ENCODE results near the gene CLDN19. TPM values are rescaled to one million over a fixed set of nuclear protein-coding genes. Genes with fewer than 3 reads are reported as not detected.

Gene CLDN19
- polyA plus RNA-seq, 1 donor from 2014 or later = not detected

DNA sequence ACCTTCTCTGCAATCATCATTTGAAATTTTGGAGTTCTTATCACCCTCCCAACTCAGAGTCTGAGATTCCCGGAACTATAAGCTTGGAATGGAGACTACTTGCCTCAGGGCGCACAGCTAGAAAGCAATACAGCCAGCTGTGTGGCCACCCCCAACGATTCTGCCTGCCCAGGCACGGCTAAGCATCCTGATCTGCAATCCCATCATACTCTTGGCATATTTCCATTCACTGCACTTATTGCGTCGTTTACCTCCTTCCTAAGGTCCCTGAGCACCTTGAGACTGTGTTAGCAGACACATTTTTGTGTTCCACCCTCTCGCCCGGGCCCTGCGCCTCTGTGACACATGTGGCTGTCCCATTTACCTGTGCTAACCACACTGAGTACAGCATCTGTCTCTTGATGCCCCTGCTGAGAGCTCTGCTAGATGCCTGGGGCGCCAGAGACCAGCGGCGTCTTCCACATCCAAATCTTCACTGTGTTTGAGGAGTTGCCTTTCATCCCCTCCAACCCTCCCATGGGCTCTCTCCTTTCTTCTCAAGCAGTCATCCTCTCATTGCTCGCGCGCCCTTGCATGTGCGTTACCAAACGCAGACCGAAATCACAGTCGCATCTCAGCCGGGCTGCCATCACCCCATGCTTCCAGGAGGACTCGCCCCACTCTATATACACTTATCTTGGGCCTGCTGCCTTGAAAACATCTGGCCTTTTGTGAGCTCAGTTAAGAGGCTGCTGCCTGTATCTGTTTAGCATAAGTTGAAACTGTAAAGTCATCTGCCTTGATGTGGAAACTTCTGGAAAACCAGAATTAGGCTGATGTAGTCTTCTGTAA lies 3.5 kb upstream of the CLDN19 start:
- no peak overlapping the region for H3K4me2 ChIP-seq (ENCODE audit: low read length)
- H3K27ac ChIP-seq (ENCODE audit: low read length) = no peak overlapping the region

More for the DNA sequence above, 3.5 kb upstream of the CLDN19 start:
- no peak for TF ChIP-seq TAF1 (IDR thresholded peaks at IDR 0.05; ENCODE audit: low read depth)
- no peak for TF ChIP-seq EZH2 (IDR thresholded peaks at IDR 0.05; ENCODE audit: borderline replicate concordance, insufficient read depth, low read length, poor library complexity, severe bottlenecking)
- no peak for TF ChIP-seq POLR2AphosphoS5 (IDR thresholded peaks at IDR 0.05)
- TF ChIP-seq CTCF (IDR thresholded peaks at IDR 0.05; ENCODE audit: poor library complexity, severe bottlenecking) = no peak
- TF ChIP-seq MXI1 (conservative IDR thresholded peaks at IDR 0.05; ENCODE audit: poor library complexity, severe bottlenecking) = no peak
- no peak for TF ChIP-seq RAD21 (conservative IDR thresholded peaks at IDR 0.05)
- no peak for TF ChIP-seq SMC3 (conservative IDR thresholded peaks at IDR 0.05; ENCODE audit: poor library complexity)
- TF ChIP-seq EP300 (conservative IDR thresholded peaks at IDR 0.05; ENCODE audit: poor library complexity, severe bottlenecking) = no peak
- TF ChIP-seq REST (IDR thresholded peaks at IDR 0.05; ENCODE audit: borderline replicate concordance) = no peak
- Histone ChIP-seq H3K79me2 (replicated peaks; ENCODE audit: insufficient read depth, low read length) (no peaks in the 10 kb centered on the region), H3K9me3 (ENCODE audit: low read length) (no peaks in the 10 kb centered on the region), H3F3A (ENCODE audit: insufficient read depth, low read length, poor library complexity, severe bottlenecking) (no peaks in the 10 kb centered on the region), H3K9me2 (ENCODE audit: insufficient read depth, low read length) (no peaks in the 10 kb centered on the region), H3K4me3 (ENCODE audit: low read length) (no peak overlapping the region), H4K20me1 (ENCODE audit: insufficient read depth) (no peaks in the 10 kb centered on the region), H3K9ac (ENCODE audit: low read length) (no peak overlapping the region), H3K27me3 (ENCODE audit: insufficient read depth, low read depth, low read length) (no peaks in the 10 kb centered on the region), H2AFZ (ENCODE audit: low read depth, low read length) (no peak overlapping the region), H3K36me3 (ENCODE audit: insufficient read depth, low read length) (no peaks in the 10 kb centered on the region)

Data from neural cell (in vitro differentiated cells).